HG03108 (cell line): Measurements from ENCODE around the gene HLA-F.

Source experiments
- ATAC-seq: cut with Tn5 transposase; IDR thresholded peaks from one replicate; pipeline ENCODE4 v1.9.1; 2021; ENCODE audit warnings: moderate library complexity; ENCODE audit not compliant: unreplicated experiment

HLA-F gene

GRCh38 chr6:29759457-29759856 lies 36.2 kb downstream of the HLA-F start:
- ATAC-seq = no peak

- ATAC-seq = no peak
Measured at GRCh38 chr6:29760328-29760727, 37.1 kb downstream of the HLA-F start.

- no peak for ATAC-seq
Measured at GRCh38 chr6:29762051-29762450, 38.8 kb downstream of the HLA-F start.

- ATAC-seq = no peak
Measured at GRCh38 chr6:29762781-29763214, 39.6 kb downstream of the HLA-F start.

GRCh38 chr6:29763491-29764289 lies 40.5 kb downstream of the HLA-F start:
- no peak for ATAC-seq

GRCh38 chr6:29764422-29765196 lies 41.4 kb downstream of the HLA-F start:
- no peak for ATAC-seq

- no peak for ATAC-seq
Measured at GRCh38 chr6:29769336-29769735, 46.1 kb downstream of the HLA-F start.

- ATAC-seq = no peak
Measured at GRCh38 chr6:29770306-29770705, 47.1 kb downstream of the HLA-F start.

- no peak for ATAC-seq
Measured at GRCh38 chr6:29776684-29777083, 53.5 kb downstream of the HLA-F start.
